GM23338 (cell line): Measurements from ENCODE around the gene CCL13. TPM values are rescaled to one million over a fixed set of nuclear protein-coding genes. Genes with fewer than 3 reads are reported as not detected.

Experiments used
- ATAC-seq: fragments of 200-7000 bp; cut with Tn5 transposase; 3 replicates; pipeline ENCODE4 v1.9.1; 2020
- DNase-seq: peaks from one replicate; pipeline ENCODE4 v3.0.0-alpha.2; 2015; ENCODE audit warnings: low spot score
- H2AFZ ChIP-seq: fragments of 200-600 bp; sonication (generic); 2 replicates; pipeline ENCODE4 v1.8.0; 2016; ENCODE audit warnings: antibody characterized with exemption, mild to moderate bottlenecking, moderate library complexity
- H3F3A ChIP-seq: fragments of 200-600 bp; sonication (generic); replicated peaks from 2 replicates; pipeline ENCODE4 v1.8.0; 2017; ENCODE audit warnings: antibody characterized with exemption, mixed run types, low read depth
- H3K27ac ChIP-seq: fragments of 200-600 bp; sonication (generic); 2 replicates; pipeline ENCODE4 v1.6.1; 2016; ENCODE audit warnings: low read depth
- H3K27me3 ChIP-seq: fragments of 200-600 bp; sonication (generic); 2 replicates; pipeline ENCODE4 v1.8.0; 2016; ENCODE audit warnings: mild to moderate bottlenecking, mixed run types, moderate library complexity; ENCODE audit not compliant: insufficient read depth
- H3K36me3 ChIP-seq: fragments of 200-600 bp; sonication (generic); 2 replicates; pipeline ENCODE4 v1.8.0; 2016; ENCODE audit warnings: mild to moderate bottlenecking; ENCODE audit not compliant: insufficient read depth
- H3K4me1 ChIP-seq: fragments of 200-600 bp; sonication (generic); 2 replicates; pipeline ENCODE4 v1.8.0; 2016; ENCODE audit warnings: mild to moderate bottlenecking, moderate library complexity; ENCODE audit not compliant: insufficient read depth
- H3K4me2 ChIP-seq: fragments of 200-600 bp; sonication (generic); 2 replicates; pipeline ENCODE4 v1.7.1; 2017; ENCODE audit warnings: mixed run types
- H3K4me3 ChIP-seq: fragments of 200-600 bp; sonication (generic); 2 replicates; pipeline ENCODE4 v1.6.1; 2016; ENCODE audit warnings: mixed run types
- H3K79me2 ChIP-seq: fragments of 200-600 bp; sonication (generic); replicated peaks from 2 replicates; pipeline ENCODE4 v1.8.0; 2017; ENCODE audit warnings: mild to moderate bottlenecking; ENCODE audit not compliant: insufficient read depth
- H3K9me2 ChIP-seq: fragments of 200-600 bp; sonication (generic); 2 replicates; pipeline ENCODE4 v1.8.0; 2017; ENCODE audit not compliant: insufficient read depth
- H4K20me1 ChIP-seq: fragments of 200-600 bp; sonication (generic); replicated peaks from 2 replicates; pipeline ENCODE4 v1.8.0; 2017; ENCODE audit warnings: mild to moderate bottlenecking; ENCODE audit not compliant: insufficient read depth
- H3K27ac Mint-ChIP-seq: 2 replicates; pipeline ENCODE4 v1.8.0; 2020; ENCODE audit warnings: inconsistent platforms, mild to moderate bottlenecking, moderate library complexity, mixed read lengths
- H3K27me3 Mint-ChIP-seq: 3 replicates; pipeline ENCODE4 v1.8.0; 2022; ENCODE audit warnings: low read depth, mild to moderate bottlenecking, moderate library complexity, mixed read lengths, inconsistent platforms; ENCODE audit not compliant: insufficient read depth, poor library complexity
- H3K36me3 Mint-ChIP-seq: 3 replicates; pipeline ENCODE4 v1.8.0; 2021; ENCODE audit warnings: low read depth, mild to moderate bottlenecking, inconsistent platforms, moderate library complexity, mixed read lengths
- H3K4me1 Mint-ChIP-seq: 3 replicates; pipeline ENCODE4 v1.8.0; 2020; ENCODE audit warnings: mild to moderate bottlenecking, inconsistent platforms, mixed read lengths
- H3K4me3 Mint-ChIP-seq: 3 replicates; pipeline ENCODE4 v1.8.0; 2021; ENCODE audit warnings: moderate library complexity, mild to moderate bottlenecking, inconsistent platforms, mixed read lengths
- H3K9me3 Mint-ChIP-seq: 3 replicates; pipeline ENCODE4 v1.8.0; 2020; ENCODE audit warnings: moderate library complexity, mild to moderate bottlenecking, inconsistent platforms, mixed read lengths
- CREB1 ChIP-seq: fragments of 250-450 bp; sonication (Bioruptor Pico); IDR thresholded peaks from 2 replicates; pipeline ENCODE4 v1.5.0; 2020; ENCODE audit warnings: low read depth, mild to moderate bottlenecking, moderate library complexity
- EZH2 ChIP-seq: fragments of 200-600 bp; sonication (generic); IDR thresholded peaks from one replicate; pipeline ENCODE4 v1.8.0; 2017; ENCODE audit warnings: antibody characterized with exemption, mild to moderate bottlenecking, low read depth; ENCODE audit not compliant: unreplicated experiment
- JUNB ChIP-seq: IDR thresholded peaks from one replicate; pipeline ENCODE4 v1.6.1; 2016; ENCODE audit warnings: antibody characterized with exemption; ENCODE audit not compliant: unreplicated experiment
- POLR2AphosphoS5 ChIP-seq: IDR thresholded peaks from 2 replicates; pipeline ENCODE4 v1.6.1; 2016; ENCODE audit warnings: antibody characterized with exemption, low read depth
- ZNF114 ChIP-seq: fragments of 250-450 bp; sonication (Bioruptor Pico); IDR thresholded peaks from 2 replicates; pipeline ENCODE4 v1.5.0; 2020; ENCODE audit warnings: mild to moderate bottlenecking, moderate library complexity
- ZNF331 ChIP-seq: fragments of 250-450 bp; sonication (Bioruptor Pico); IDR thresholded peaks from 2 replicates; pipeline ENCODE4 v1.5.0; 2020; ENCODE audit warnings: low read depth, mild to moderate bottlenecking, moderate library complexity
- polyA plus RNA-seq: library from polyadenylated mRNA; unstranded; fragments of >200 nt; fragmentation: Nextera tagmentation; extraction: Ambion mirVana; gene quantifications from 2 replicates; pipeline ENCODE4 v1.2.1, GENCODE V29; 2016
- total RNA-seq: library from RNA; depleted of rRNA; stranded (reverse); fragments of >200 nt; shearing (Covaris generic); gene quantifications from 2 replicates; pipeline ENCODE4 v1.2.3, GENCODE V29; 2014
- TF ChIP-seq, protein P1 (sequence below): IDR thresholded peaks from 2 replicates; pipeline ENCODE4 v1.6.1; 2016; ENCODE audit warnings: antibody characterized with exemption
- TF ChIP-seq, protein P2 (sequence below), 2 experiments: fragments of 200-600 bp in 1 of 2; sonication (generic) in 1 of 2; conservative IDR thresholded peaks; 2 replicates each; pipeline versions ENCODE4 v1.5.1 to v1.6.1; 2016 to 2017; ENCODE audit warnings: antibody characterized with exemption in 2 of 2, low read depth in 2 of 2, mild to moderate bottlenecking in 2 of 2, moderate library complexity in 1 of 2
- TF ChIP-seq, protein P3 (sequence below): fragments of 250-450 bp; sonication (Bioruptor Pico); IDR thresholded peaks from 2 replicates; pipeline ENCODE4 v1.5.0; 2020; ENCODE audit warnings: mild to moderate bottlenecking, moderate library complexity

The CCL13 gene
- total and polyA plus RNA-seq, 2 experiments from 2014 or later = not detected

DNA sequence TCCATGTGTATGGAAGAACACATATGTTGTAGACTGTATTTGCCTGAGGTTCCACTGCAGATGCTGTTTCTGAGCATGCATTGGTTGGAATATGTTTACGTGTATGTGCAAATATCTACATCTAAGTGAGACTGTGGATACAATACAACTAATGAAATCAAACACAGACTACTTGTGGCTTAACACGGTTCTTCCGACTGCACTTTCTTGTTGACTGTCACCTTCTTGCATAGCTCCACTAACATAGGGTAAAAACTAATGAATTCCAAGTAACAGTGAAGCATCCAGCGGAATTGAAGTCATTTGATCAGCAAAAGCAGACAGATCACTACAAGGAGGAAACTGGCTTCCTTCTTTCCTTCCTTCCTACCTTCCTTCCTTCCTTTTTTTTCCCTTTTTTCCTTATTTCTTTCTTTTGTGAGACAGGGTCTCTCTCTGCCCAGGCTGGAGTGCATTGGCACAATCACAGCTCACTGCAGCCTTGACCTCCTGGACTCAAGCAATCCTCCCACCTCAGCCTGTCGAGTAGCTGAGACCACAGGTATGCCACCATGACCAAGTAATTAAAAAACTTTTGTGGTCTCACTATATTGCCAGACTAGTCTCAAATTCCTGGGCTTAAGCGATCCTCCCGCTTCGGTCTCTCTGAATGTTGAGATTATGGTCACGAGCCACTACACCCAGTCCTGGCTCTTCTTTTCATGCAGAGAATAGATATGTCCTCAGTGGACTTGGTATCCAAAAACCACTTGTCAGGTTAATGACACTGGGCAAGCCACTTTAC, 28.7 kb downstream of the CCL13 start:
- Mint-ChIP-seq H3K9me3 (no peaks in the 10 kb centered on the region), H3K27ac (no peak overlapping the region), H3K4me1 (no peaks in the 10 kb centered on the region), H3K36me3 (no peaks in the 10 kb centered on the region), H3K4me3 (no peak overlapping the region), H3K27me3 (no peaks in the 10 kb centered on the region)
- no peaks in the 10 kb centered on the region for H4K20me1 ChIP-seq
- no peak overlapping the region for H3K4me3 ChIP-seq
- no peak for DNase-seq
- no peak overlapping the region for H3K4me2 ChIP-seq
- H2AFZ ChIP-seq = no peak overlapping the region
- ATAC-seq = no peak
- no peaks in the 10 kb centered on the region for H3K27me3 ChIP-seq
- no peaks in the 10 kb centered on the region for H3K36me3 ChIP-seq
- H3K4me1 ChIP-seq = no peaks in the 10 kb centered on the region
- no peaks in the 10 kb centered on the region for H3F3A ChIP-seq
- H3K79me2 ChIP-seq = no peaks in the 10 kb centered on the region
- H3K9me2 ChIP-seq = no peaks in the 10 kb centered on the region
- H3K27ac ChIP-seq = no peak overlapping the region
- TF ChIP-seq, protein P1, sequence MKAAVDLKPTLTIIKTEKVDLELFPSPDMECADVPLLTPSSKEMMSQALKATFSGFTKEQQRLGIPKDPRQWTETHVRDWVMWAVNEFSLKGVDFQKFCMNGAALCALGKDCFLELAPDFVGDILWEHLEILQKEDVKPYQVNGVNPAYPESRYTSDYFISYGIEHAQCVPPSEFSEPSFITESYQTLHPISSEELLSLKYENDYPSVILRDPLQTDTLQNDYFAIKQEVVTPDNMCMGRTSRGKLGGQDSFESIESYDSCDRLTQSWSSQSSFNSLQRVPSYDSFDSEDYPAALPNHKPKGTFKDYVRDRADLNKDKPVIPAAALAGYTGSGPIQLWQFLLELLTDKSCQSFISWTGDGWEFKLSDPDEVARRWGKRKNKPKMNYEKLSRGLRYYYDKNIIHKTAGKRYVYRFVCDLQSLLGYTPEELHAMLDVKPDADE = no peak
- no peak for TF ChIP-seq CREB1 (CRISPR knock-in tag)
- no peak for TF ChIP-seq EZH2
- no peak for TF ChIP-seq ZNF331 (CRISPR knock-in tag)
- no peak for TF ChIP-seq ZNF114 (CRISPR knock-in tag)

DNA sequence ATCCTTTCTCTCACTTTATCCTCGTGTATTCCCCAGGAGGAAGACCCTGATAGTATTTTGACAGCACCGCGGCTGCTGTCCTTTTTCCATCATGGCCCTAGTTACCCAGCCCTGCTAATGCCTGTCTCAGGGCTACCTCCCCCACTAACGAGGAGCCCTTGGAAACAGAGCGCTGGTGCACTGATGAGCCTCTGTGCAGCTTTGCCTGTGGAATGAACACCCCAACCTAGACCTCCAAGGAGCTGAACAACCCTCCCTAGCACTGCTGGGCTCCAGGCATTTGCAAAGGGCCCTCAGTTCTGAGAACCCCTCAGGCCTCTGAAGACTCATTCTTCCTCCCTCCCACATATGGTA, 30.0 kb downstream of the CCL13 start:
- H3K27me3 ChIP-seq = no peaks in the 10 kb centered on the region
- no peaks in the 10 kb centered on the region for H3K36me3 Mint-ChIP-seq
- H3K4me2 ChIP-seq = no peak overlapping the region
- ATAC-seq (no peak), DNase-seq (no peak)
- H4K20me1 ChIP-seq = no peaks in the 10 kb centered on the region
- H3K27ac Mint-ChIP-seq = no peak overlapping the region
- no peak overlapping the region for H3K4me3 ChIP-seq
- no peaks in the 10 kb centered on the region for H3K4me1 Mint-ChIP-seq
- no peaks in the 10 kb centered on the region for H3F3A ChIP-seq
- H3K4me1 ChIP-seq = no peaks in the 10 kb centered on the region
- no peaks in the 10 kb centered on the region for H3K36me3 ChIP-seq
- no peak overlapping the region for H2AFZ ChIP-seq
- H3K9me2 ChIP-seq = peaks cover 4% of the 10 kb centered on the region; the same call in 1 of the 2 replicates
- no peaks in the 10 kb centered on the region for H3K9me3 Mint-ChIP-seq
- H3K79me2 ChIP-seq = no peaks in the 10 kb centered on the region
- H3K4me3 Mint-ChIP-seq = no peak overlapping the region
- H3K27ac ChIP-seq = no peak overlapping the region
- H3K27me3 Mint-ChIP-seq = no peaks in the 10 kb centered on the region
- TF ChIP-seq, protein P2, sequence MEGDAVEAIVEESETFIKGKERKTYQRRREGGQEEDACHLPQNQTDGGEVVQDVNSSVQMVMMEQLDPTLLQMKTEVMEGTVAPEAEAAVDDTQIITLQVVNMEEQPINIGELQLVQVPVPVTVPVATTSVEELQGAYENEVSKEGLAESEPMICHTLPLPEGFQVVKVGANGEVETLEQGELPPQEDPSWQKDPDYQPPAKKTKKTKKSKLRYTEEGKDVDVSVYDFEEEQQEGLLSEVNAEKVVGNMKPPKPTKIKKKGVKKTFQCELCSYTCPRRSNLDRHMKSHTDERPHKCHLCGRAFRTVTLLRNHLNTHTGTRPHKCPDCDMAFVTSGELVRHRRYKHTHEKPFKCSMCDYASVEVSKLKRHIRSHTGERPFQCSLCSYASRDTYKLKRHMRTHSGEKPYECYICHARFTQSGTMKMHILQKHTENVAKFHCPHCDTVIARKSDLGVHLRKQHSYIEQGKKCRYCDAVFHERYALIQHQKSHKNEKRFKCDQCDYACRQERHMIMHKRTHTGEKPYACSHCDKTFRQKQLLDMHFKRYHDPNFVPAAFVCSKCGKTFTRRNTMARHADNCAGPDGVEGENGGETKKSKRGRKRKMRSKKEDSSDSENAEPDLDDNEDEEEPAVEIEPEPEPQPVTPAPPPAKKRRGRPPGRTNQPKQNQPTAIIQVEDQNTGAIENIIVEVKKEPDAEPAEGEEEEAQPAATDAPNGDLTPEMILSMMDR (conservative IDR thresholded peaks at IDR 0.05; ENCODE audit: low read depth in 2 of 2) = no peak
- TF ChIP-seq ZNF114 (CRISPR knock-in tag) = no peak
- no peak for TF ChIP-seq JUNB
- no peak for TF ChIP-seq EZH2
- TF ChIP-seq, protein P3, sequence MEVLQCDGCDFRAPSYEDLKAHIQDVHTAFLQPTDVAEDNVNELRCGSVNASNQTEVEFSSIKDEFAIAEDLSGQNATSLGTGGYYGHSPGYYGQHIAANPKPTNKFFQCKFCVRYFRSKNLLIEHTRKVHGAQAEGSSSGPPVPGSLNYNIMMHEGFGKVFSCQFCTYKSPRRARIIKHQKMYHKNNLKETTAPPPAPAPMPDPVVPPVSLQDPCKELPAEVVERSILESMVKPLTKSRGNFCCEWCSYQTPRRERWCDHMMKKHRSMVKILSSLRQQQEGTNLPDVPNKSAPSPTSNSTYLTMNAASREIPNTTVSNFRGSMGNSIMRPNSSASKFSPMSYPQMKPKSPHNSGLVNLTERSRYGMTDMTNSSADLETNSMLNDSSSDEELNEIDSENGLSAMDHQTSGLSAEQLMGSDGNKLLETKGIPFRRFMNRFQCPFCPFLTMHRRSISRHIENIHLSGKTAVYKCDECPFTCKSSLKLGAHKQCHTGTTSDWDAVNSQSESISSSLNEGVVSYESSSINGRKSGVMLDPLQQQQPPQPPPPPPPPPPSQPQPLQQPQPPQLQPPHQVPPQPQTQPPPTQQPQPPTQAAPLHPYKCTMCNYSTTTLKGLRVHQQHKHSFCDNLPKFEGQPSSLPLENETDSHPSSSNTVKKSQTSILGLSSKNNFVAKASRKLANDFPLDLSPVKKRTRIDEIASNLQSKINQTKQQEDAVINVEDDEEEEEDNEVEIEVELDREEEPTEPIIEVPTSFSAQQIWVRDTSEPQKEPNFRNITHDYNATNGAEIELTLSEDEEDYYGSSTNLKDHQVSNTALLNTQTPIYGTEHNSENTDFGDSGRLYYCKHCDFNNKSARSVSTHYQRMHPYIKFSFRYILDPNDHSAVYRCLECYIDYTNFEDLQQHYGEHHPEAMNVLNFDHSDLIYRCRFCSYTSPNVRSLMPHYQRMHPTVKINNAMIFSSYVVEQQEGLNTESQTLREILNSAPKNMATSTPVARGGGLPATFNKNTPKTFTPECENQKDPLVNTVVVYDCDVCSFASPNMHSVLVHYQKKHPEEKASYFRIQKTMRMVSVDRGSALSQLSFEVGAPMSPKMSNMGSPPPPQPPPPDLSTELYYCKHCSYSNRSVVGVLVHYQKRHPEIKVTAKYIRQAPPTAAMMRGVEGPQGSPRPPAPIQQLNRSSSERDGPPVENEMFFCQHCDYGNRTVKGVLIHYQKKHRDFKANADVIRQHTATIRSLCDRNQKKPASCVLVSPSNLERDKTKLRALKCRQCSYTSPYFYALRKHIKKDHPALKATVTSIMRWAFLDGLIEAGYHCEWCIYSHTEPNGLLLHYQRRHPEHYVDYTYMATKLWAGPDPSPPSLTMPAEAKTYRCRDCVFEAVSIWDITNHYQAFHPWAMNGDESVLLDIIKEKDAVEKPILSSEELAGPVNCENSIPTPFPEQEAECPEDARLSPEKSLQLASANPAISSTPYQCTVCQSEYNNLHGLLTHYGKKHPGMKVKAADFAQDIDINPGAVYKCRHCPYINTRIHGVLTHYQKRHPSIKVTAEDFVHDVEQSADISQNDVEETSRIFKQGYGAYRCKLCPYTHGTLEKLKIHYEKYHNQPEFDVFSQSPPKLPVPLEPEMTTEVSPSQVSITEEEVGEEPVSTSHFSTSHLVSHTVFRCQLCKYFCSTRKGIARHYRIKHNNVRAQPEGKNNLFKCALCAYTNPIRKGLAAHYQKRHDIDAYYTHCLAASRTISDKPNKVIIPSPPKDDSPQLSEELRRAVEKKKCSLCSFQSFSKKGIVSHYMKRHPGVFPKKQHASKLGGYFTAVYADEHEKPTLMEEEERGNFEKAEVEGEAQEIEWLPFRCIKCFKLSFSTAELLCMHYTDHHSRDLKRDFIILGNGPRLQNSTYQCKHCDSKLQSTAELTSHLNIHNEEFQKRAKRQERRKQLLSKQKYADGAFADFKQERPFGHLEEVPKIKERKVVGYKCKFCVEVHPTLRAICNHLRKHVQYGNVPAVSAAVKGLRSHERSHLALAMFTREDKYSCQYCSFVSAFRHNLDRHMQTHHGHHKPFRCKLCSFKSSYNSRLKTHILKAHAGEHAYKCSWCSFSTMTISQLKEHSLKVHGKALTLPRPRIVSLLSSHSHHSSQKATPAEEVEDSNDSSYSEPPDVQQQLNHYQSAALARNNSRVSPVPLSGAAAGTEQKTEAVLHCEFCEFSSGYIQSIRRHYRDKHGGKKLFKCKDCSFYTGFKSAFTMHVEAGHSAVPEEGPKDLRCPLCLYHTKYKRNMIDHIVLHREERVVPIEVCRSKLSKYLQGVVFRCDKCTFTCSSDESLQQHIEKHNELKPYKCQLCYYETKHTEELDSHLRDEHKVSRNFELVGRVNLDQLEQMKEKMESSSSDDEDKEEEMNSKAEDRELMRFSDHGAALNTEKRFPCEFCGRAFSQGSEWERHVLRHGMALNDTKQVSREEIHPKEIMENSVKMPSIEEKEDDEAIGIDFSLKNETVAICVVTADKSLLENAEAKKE (CRISPR knock-in tag) = no peak
- TF ChIP-seq POLR2AphosphoS5 = no peak
